Measurements from ENCODE around the gene HOXA2.

Gene HOXA2

GRCh38 chr7:27106181-27106900 is 3.9 kb upstream of the HOXA2 start:
- no peak for DNase-seq (ENCODE audit: low read depth)
- H3K4me3 ChIP-seq (ENCODE audit: low read depth, low read length): no peak overlapping the region
- no peak for TF ChIP-seq CTCF (IDR thresholded peaks at IDR 0.05; ENCODE audit: insufficient read depth, low read depth, low read length, missing control alignments)

GRCh38 chr7:27105301-27106031 is 3.0 kb upstream of the HOXA2 start:
- no peak overlapping the region for H3K4me3 ChIP-seq (ENCODE audit: low read depth, low read length)
- no peak for TF ChIP-seq CTCF (IDR thresholded peaks at IDR 0.05; ENCODE audit: insufficient read depth, low read depth, low read length, missing control alignments)
- DNase-seq (ENCODE audit: low read depth): no peak

GRCh38 chr7:27104341-27105058 is 2.0 kb upstream of the HOXA2 start:
- no peak for DNase-seq (ENCODE audit: low read depth)
- TF ChIP-seq CTCF (IDR thresholded peaks at IDR 0.05; ENCODE audit: insufficient read depth, low read depth, low read length, missing control alignments): no peak
- H3K4me3 ChIP-seq (ENCODE audit: low read depth, low read length): no peak overlapping the region

GRCh38 chr7:27103489-27104226 is 1.2 kb upstream of the HOXA2 start:
- DNase-seq (ENCODE audit: low read depth): no peak
- no peak for TF ChIP-seq CTCF (IDR thresholded peaks at IDR 0.05; ENCODE audit: insufficient read depth, low read depth, low read length, missing control alignments)
- no peak overlapping the region for H3K4me3 ChIP-seq (ENCODE audit: low read depth, low read length)

- DNase-seq (ENCODE audit: low read depth): no peak
- TF ChIP-seq CTCF (IDR thresholded peaks at IDR 0.05; ENCODE audit: insufficient read depth, low read depth, low read length, missing control alignments): no peak
- no peak overlapping the region for H3K4me3 ChIP-seq (ENCODE audit: low read depth, low read length)
These were observed 414 bp downstream of the HOXA2 start for GRCh38 chr7:27101957-27102580.

Measured in GM12865 (cell line).